ENCODE measurements around the gene TENM4.

Gene TENM4

GRCh38 chr11:79471071-79471844, 30.4 kb upstream of the TENM4 start:
- no peak overlapping the region for H3K27ac ChIP-seq
- H3K4me3 ChIP-seq (ENCODE audit: low read depth, low read length), result no peak overlapping the region
- in situ Hi-C loops (cut with HindIII; ENCODE audit: low pct_ligation_motif_present, low sequenced_read_pairs), result no loop called here
- no peak for TF ChIP-seq CTCF (IDR thresholded peaks at IDR 0.05; ENCODE audit: low read depth, low read length, missing control alignments)
- no peaks in the 10 kb centered on the region for H3K36me3 ChIP-seq (replicated peaks)
- no peaks in the 10 kb centered on the region for H3K27me3 ChIP-seq (replicated peaks)
- DNase-seq, result no peak

- no peak overlapping the region for H3K4me3 ChIP-seq (ENCODE audit: low read depth, low read length)
- H3K27me3 ChIP-seq (replicated peaks), result no peaks in the 10 kb centered on the region
- no peaks in the 10 kb centered on the region for H3K36me3 ChIP-seq (replicated peaks)
- in situ Hi-C loops (cut with HindIII; ENCODE audit: low pct_ligation_motif_present, low sequenced_read_pairs), result no loop called here
- H3K27ac ChIP-seq, result no peak overlapping the region
- TF ChIP-seq CTCF (IDR thresholded peaks at IDR 0.05; ENCODE audit: low read depth, low read length, missing control alignments), result no peak
- DNase-seq, result no peak
These were observed 29.3 kb upstream of the TENM4 start for GRCh38 chr11:79470161-79470560.

- no peak for DNase-seq
- Histone ChIP-seq H3K27me3 (replicated peaks) (no peaks in the 10 kb centered on the region), H3K27ac (no peak overlapping the region), H3K36me3 (replicated peaks) (no peaks in the 10 kb centered on the region), H3K4me3 (ENCODE audit: low read depth, low read length) (no peak overlapping the region)
- no peak for TF ChIP-seq CTCF (IDR thresholded peaks at IDR 0.05; ENCODE audit: low read depth, low read length, missing control alignments)
- in situ Hi-C loops (cut with HindIII; ENCODE audit: low pct_ligation_motif_present, low sequenced_read_pairs), result no loop called here
These were observed 26.9 kb upstream of the TENM4 start for GRCh38 chr11:79467761-79468160.

- Histone ChIP-seq H3K27ac (no peak overlapping the region), H3K36me3 (replicated peaks) (no peaks in the 10 kb centered on the region), H3K4me3 (ENCODE audit: low read depth, low read length) (no peak overlapping the region), H3K27me3 (replicated peaks) (no peaks in the 10 kb centered on the region)
- peak; percentile 61 for DNase-seq
- in situ Hi-C loops (cut with HindIII; ENCODE audit: low pct_ligation_motif_present, low sequenced_read_pairs), result no loop called here
- no peak for TF ChIP-seq CTCF (IDR thresholded peaks at IDR 0.05; ENCODE audit: low read depth, low read length, missing control alignments)
These were observed 25.6 kb upstream of the TENM4 start for GRCh38 chr11:79466411-79466810.

- H3K27me3 ChIP-seq (replicated peaks), result no peaks in the 10 kb centered on the region
- no peak for DNase-seq
- H3K27ac ChIP-seq, result no peak overlapping the region
- no peak for TF ChIP-seq CTCF (IDR thresholded peaks at IDR 0.05; ENCODE audit: low read depth, low read length, missing control alignments)
- H3K36me3 ChIP-seq (replicated peaks), result no peaks in the 10 kb centered on the region
- no peak overlapping the region for H3K4me3 ChIP-seq (ENCODE audit: low read depth, low read length)
- in situ Hi-C loops (cut with HindIII; ENCODE audit: low pct_ligation_motif_present, low sequenced_read_pairs), result no loop called here
These were observed 24.3 kb upstream of the TENM4 start for GRCh38 chr11:79465160-79465559.

All from brain microvascular endothelial cell (primary cell).